ENCODE results near the gene MMP24OS. TPM values are rescaled to one million over a fixed set of nuclear protein-coding genes. Genes with fewer than 3 reads are reported as not detected.

The MMP24OS gene
- total and polyA plus RNA-seq, 2 donors (not counting 1 experiment from before 2014, with no cell fraction given): 36.3 to 57.0 TPM

GRCh38 chr20:35275741-35276251 lies 2.1 kb downstream of the MMP24OS start:
- intact Hi-C loops (cut with micrococcal nuclease): loop anchor here (2.0 kb wide), 1 partner anchor 135 kb away; the partner anchor contains the start of gene UQCC1
- ATAC-seq (ENCODE audit: low read depth) (no peak), DNase-seq (no peak)
- ChIA-PET POLR2A (interaction anchor here (0.5 kb wide), 1 partner anchor 306 kb away, joined by 3 read pairs; no protein-coding TSS in a partner anchor), CTCF (interaction anchor here (1.0 kb wide), 1 partner anchor 441 kb away, joined by 4 read pairs; no protein-coding TSS in a partner anchor)
- no peaks in the 10 kb centered on the region for H3K9me3 Mint-ChIP-seq (ENCODE audit: insufficient read depth)
- Histone ChIP-seq H3K4me2 (replicated peaks; ENCODE audit: low read depth, low read length, poor library complexity, severe bottlenecking) (peak overlapping the region; percentile 90), H3K79me2 (ENCODE audit: control insufficient read depth, insufficient read depth, low read length) (peaks cover 40% of the 10 kb centered on the region), H2AFZ (ENCODE audit: insufficient read depth, low read depth, low read length, poor library complexity, severe bottlenecking) (no peak overlapping the region), H3K9ac (ENCODE audit: low read length) (no peak overlapping the region), H3K9me3 (ENCODE audit: control extremely low read depth in 1 of 3, control insufficient read depth in 2 of 3, insufficient read depth in 1 of 3, low read length in 2 of 3) (no peaks in the 10 kb centered on the region), H3K36me3 (replicated peaks in 1 of 2; ENCODE audit: control extremely low read depth in 1 of 2, control insufficient read depth in 1 of 2, extremely low read depth in 1 of 2, insufficient read depth in 2 of 2, low read length in 1 of 2) (peaks cover 3 to 45% of the 10 kb centered on the region in 2 experiments), H4K20me1 (ENCODE audit: control insufficient read depth, insufficient read depth, low read length, poor library complexity, severe bottlenecking) (no peaks in the 10 kb centered on the region), H3K4me3 (ENCODE audit: control extremely low read depth in 1 of 5, extremely low read depth in 1 of 5, insufficient read depth in 1 of 5, low read depth in 2 of 5, low read length in 4 of 5) (no peak overlapping the region), H3K27me3 (replicated peaks in 1 of 4; ENCODE audit: control extremely low read depth in 1 of 4, control insufficient read depth in 3 of 4, insufficient read depth in 4 of 4, low read length in 3 of 4) (no peaks in the 10 kb centered on the region), H3K4me1 (ENCODE audit: control insufficient read depth in 2 of 2, insufficient read depth in 2 of 2, low read length in 2 of 2) (peaks cover 14 to 21% of the 10 kb centered on the region in 2 donors), H3K27ac (ENCODE audit: low read length in 2 of 2) (peak overlapping the region; percentile 92 to 96)
- H3K4me1 Mint-ChIP-seq: peaks cover 15% of the 10 kb centered on the region
- TF ChIP-seq EZH2 (IDR thresholded peaks at IDR 0.05; ENCODE audit: borderline replicate concordance, insufficient read depth, low read depth, low read length, poor library complexity, severe bottlenecking): no peak
- TF ChIP-seq CTCF (IDR thresholded peaks at IDR 0.05): no peak
- over 99% methylated on average over 12 of the region's 12 CpGs for WGBS (ENCODE audit: insufficient coverage)
- H3K27me3 Mint-ChIP-seq: no peaks in the 10 kb centered on the region
- peak overlapping the region; percentile 15 for H3K27ac Mint-ChIP-seq
- H3K4me3 Mint-ChIP-seq: no peak overlapping the region

Data from B cell (primary cell).